Measurements from ENCODE around the gene SCART1. TPM values are rescaled to one million over a fixed set of nuclear protein-coding genes. Genes with fewer than 3 reads are reported as not detected.

The SCART1 gene
- total RNA-seq, 2 donors from 2014 or later = 10.6 to 12.1 TPM

DNA sequence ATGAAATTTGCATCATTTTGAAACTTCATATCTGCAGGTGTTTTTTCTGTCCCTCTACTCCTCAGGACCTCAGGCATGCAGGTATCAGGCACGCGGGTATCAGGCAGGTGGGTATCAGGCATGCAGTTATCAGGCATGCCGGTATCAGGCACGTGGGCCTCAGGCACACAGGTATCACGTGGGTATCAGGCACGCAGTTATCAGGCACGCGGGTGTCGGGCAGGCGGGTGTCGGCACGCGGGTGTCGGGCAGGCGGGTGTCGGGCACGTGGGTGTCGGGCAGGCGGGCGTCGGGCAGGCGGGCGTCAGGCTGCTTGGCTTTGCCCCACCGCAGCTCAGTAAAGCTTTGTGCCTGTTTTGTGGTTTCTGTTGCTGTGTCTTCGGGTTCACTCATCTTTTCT is 38.0 kb upstream of the SCART1 start:
- TF ChIP-seq, protein P1, sequence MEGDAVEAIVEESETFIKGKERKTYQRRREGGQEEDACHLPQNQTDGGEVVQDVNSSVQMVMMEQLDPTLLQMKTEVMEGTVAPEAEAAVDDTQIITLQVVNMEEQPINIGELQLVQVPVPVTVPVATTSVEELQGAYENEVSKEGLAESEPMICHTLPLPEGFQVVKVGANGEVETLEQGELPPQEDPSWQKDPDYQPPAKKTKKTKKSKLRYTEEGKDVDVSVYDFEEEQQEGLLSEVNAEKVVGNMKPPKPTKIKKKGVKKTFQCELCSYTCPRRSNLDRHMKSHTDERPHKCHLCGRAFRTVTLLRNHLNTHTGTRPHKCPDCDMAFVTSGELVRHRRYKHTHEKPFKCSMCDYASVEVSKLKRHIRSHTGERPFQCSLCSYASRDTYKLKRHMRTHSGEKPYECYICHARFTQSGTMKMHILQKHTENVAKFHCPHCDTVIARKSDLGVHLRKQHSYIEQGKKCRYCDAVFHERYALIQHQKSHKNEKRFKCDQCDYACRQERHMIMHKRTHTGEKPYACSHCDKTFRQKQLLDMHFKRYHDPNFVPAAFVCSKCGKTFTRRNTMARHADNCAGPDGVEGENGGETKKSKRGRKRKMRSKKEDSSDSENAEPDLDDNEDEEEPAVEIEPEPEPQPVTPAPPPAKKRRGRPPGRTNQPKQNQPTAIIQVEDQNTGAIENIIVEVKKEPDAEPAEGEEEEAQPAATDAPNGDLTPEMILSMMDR (IDR thresholded peaks at IDR 0.05) = no peak
- no peak overlapping the region for H3K27ac ChIP-seq
- ATAC-seq (ENCODE audit: insufficient number of reproducible peaks, low FRiP score, low read depth) (no peak), DNase-seq (ENCODE audit: low spot score) (no peak)
- H3K4me1 ChIP-seq (ENCODE audit: control insufficient read depth in 1 of 2, low read depth in 2 of 2) = no peaks in the 10 kb centered on the region
- no peaks in the 10 kb centered on the region for H3K27me3 ChIP-seq (replicated peaks; ENCODE audit: insufficient read depth)
- peaks cover 33% of the 10 kb centered on the region for H3K36me3 ChIP-seq
- H3K9me3 ChIP-seq = peaks cover 24% of the 10 kb centered on the region
- no peak overlapping the region for H3K4me3 ChIP-seq

DNA sequence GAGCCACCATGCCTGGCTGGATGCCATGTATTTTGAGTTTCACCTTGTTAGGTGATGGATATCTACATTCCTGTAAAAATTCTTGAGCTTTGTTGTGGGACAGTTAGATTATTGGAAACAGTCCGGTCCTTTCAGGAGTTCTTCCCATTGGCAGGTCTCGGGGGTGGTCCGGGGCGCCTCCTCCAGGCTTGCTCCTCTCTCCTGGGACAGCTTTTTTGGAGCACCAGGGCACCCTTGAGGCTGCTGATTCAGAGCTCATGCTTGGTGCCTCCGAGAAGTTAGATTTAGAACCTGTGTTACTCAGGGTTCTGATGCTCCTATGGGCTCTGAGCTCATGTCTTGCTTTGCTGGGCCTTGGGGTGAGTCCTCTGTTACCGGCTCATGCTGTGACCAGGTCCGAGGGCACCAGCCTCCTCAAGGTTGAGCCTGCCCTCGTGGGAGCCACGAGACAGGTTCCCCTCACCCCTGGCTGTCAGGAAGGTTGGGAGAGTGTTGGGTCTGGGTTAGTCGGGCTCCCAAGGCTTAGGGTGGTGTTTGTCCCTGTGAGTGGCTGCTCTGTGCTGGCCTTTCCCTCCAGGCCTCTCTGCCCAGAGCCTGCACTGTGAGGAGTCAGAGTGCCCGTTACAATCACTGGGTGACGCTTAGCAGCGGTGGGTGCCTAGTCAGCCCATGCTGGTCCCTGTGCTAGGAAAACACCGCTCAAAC is 35.3 kb upstream of the SCART1 start:
- Histone ChIP-seq H3K36me3 (peaks cover 29% of the 10 kb centered on the region), H3K27ac (no peak overlapping the region), H3K4me1 (ENCODE audit: control insufficient read depth in 1 of 2, low read depth in 2 of 2) (peaks cover 0 to 7% of the 10 kb centered on the region in 2 donors), H3K9me3 (no peaks in the 10 kb centered on the region), H3K4me3 (no peak overlapping the region), H3K27me3 (replicated peaks; ENCODE audit: insufficient read depth) (no peaks in the 10 kb centered on the region)
- TF ChIP-seq, protein P1 (IDR thresholded peaks at IDR 0.05) = no peak
- DNase-seq (ENCODE audit: low spot score) = no peak
- ATAC-seq (ENCODE audit: insufficient number of reproducible peaks, low FRiP score, low read depth) = no peak

DNA sequence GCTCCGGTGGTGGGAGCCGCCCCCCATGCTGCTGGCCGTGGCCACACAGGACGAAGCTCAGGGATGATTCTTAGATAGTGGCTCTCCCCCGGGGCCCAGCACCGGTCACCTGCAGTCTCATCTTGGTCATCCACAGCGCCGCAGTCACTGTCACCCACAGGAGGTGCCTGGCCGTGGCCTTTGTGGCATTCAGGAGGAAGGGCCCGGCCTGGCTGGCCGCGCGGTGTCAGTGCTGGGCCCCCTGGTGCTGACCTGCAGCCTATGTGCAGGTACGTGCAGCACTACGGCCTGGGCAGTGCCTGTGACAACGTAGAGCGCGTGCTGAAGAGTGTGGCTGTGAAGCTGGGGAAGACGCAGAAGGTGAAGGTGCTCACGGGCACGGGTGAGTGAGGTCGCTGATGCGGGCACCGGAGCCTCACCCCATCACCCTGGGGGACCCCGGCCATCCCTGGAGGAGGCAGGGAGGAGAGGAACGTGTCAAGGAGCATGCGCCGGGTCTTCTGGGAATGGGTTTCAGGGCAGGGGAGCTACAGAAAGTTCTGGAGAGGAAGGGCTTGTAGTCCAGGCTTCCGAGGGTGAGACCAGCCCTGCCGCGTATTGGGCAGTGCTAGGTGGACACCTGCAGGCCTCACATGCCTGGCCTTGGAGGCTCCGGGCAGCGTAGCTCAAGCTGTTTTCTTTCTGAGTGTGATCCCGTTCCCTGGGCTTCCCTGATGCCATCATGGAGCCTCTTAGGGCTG is 34.4 kb upstream of the SCART1 start:
- Histone ChIP-seq H3K9me3 (no peaks in the 10 kb centered on the region), H3K36me3 (peaks cover 28% of the 10 kb centered on the region), H3K4me3 (no peak overlapping the region), H3K27me3 (replicated peaks; ENCODE audit: insufficient read depth) (no peaks in the 10 kb centered on the region), H3K27ac (no peak overlapping the region), H3K4me1 (ENCODE audit: control insufficient read depth in 1 of 2, low read depth in 2 of 2) (peaks cover 0 to 7% of the 10 kb centered on the region in 2 donors)
- TF ChIP-seq, protein P1 (IDR thresholded peaks at IDR 0.05) = no peak
- ATAC-seq (ENCODE audit: insufficient number of reproducible peaks, low FRiP score, low read depth) (no peak), DNase-seq (ENCODE audit: low spot score) (no peak)

DNA sequence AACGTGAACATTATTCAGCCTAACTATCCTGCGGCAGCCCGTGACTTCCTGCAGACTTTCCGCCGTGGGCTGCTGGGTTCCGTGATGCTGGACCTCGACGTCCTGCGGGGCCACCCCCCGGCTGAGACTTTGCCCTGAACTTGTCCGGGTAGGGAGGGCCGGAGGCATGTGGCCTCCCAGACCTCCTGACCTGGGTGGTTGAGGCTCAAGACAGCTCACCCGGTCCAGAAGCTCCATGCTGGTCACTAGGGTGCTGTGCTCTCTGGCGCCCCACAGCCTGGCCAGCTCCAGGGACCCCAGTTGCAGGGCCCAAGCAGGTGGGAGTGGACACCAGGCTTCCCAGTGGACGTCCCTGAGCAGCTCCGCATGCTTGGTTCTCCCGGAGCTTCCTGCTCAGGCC is 33.7 kb upstream of the SCART1 start:
- no peak for DNase-seq (ENCODE audit: low spot score)
- H3K36me3 ChIP-seq = peaks cover 28% of the 10 kb centered on the region

DNA sequence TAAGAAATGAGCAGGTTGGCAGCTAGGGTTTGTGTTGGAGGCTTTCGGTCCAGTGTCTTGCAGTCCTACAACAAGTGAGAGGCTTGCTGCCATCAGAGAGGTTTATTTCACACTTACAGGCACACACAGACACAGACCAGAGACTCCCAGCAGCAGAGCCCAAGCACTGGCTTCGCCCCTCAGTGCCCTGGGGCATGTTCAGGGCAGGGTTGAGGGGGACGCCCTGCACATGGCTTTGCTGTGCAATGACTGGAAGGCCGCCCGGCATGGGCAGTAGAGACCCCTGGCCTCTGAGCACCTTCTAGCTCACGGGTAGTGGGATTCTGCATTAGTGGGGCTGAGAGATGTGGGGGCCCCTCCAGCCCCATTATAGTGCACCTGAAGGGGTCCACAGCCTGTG is 33.2 kb upstream of the SCART1 start:
- no peak overlapping the region for H3K4me3 ChIP-seq

More for the DNA sequence above, 33.7 kb upstream of the SCART1 start:
- H3K27me3 ChIP-seq (replicated peaks; ENCODE audit: insufficient read depth) = no peaks in the 10 kb centered on the region
- no peak overlapping the region for H3K27ac ChIP-seq
- H3K9me3 ChIP-seq = no peaks in the 10 kb centered on the region
- no peak for ATAC-seq (ENCODE audit: insufficient number of reproducible peaks, low FRiP score, low read depth)
- TF ChIP-seq, protein P1 (IDR thresholded peaks at IDR 0.05) = no peak
- H3K4me3 ChIP-seq = no peak overlapping the region
- peaks cover 0 to 7% of the 10 kb centered on the region in 2 donors for H3K4me1 ChIP-seq (ENCODE audit: control insufficient read depth in 1 of 2, low read depth in 2 of 2)

More for the DNA sequence above, 33.2 kb upstream of the SCART1 start:
- no peak overlapping the region for H3K27ac ChIP-seq
- H3K9me3 ChIP-seq = no peaks in the 10 kb centered on the region
- H3K4me1 ChIP-seq (ENCODE audit: control insufficient read depth in 1 of 2, low read depth in 2 of 2) = peaks cover 0 to 7% of the 10 kb centered on the region in 2 donors
- no peaks in the 10 kb centered on the region for H3K27me3 ChIP-seq (replicated peaks; ENCODE audit: insufficient read depth)
- TF ChIP-seq, protein P1 (IDR thresholded peaks at IDR 0.05) = no peak
- DNase-seq (ENCODE audit: low spot score) (no peak), ATAC-seq (ENCODE audit: insufficient number of reproducible peaks, low FRiP score, low read depth) (no peak)
- peaks cover 23% of the 10 kb centered on the region for H3K36me3 ChIP-seq
